Measurements from ENCODE around the gene ESPL1.

- TF ChIP-seq CREB1 (CRISPR knock-in tag; IDR thresholded peaks at IDR 0.05) (no peak), NR1H2 (CRISPR knock-in tag; IDR thresholded peaks at IDR 0.05) (no peak), ATF1 (CRISPR knock-in tag; IDR thresholded peaks at IDR 0.05) (no peak), CTCF (IDR thresholded peaks at IDR 0.05) (no peak), ZNF425 (CRISPR knock-in tag; conservative IDR thresholded peaks at IDR 0.05) (no peak), ZNF232 (CRISPR knock-in tag; IDR thresholded peaks at IDR 0.05) (no peak)
- TF ChIP-seq, protein P1, sequence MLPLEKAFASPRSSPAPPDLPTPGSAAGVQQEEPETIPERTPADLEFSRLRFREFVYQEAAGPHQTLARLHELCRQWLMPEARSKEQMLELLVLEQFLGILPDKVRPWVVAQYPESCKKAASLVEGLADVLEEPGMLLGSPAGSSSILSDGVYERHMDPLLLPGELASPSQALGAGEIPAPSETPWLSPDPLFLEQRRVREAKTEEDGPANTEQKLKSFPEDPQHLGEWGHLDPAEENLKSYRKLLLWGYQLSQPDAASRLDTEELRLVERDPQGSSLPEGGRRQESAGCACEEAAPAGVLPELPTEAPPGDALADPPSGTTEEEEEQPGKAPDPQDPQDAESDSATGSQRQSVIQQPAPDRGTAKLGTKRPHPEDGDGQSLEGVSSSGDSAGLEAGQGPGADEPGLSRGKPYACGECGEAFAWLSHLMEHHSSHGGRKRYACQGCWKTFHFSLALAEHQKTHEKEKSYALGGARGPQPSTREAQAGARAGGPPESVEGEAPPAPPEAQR (CRISPR knock-in tag; IDR thresholded peaks at IDR 0.05), result no peak
Observed at GRCh38 chr12:53326460-53327185, 58.5 kb downstream of the ESPL1 start.

Measured in WTC11 (cell line).